ENCODE results near the gene IL36A.
A peak's percentile ranks its signal among the peaks of the same experiment; 100 is the strongest.

Gene IL36A

GRCh38 chr2:113005030-113005509, at the start of gene IL36A:
IL36A (plus strand) TSS chr2:113005459; CDS start chr2:113005872, 413 bp downstream.
- DNase-seq = no peak

GRCh38 chr2:112957511-112957910, 47.7 kb upstream of the IL36A start:
- no peak for DNase-seq

DNA sequence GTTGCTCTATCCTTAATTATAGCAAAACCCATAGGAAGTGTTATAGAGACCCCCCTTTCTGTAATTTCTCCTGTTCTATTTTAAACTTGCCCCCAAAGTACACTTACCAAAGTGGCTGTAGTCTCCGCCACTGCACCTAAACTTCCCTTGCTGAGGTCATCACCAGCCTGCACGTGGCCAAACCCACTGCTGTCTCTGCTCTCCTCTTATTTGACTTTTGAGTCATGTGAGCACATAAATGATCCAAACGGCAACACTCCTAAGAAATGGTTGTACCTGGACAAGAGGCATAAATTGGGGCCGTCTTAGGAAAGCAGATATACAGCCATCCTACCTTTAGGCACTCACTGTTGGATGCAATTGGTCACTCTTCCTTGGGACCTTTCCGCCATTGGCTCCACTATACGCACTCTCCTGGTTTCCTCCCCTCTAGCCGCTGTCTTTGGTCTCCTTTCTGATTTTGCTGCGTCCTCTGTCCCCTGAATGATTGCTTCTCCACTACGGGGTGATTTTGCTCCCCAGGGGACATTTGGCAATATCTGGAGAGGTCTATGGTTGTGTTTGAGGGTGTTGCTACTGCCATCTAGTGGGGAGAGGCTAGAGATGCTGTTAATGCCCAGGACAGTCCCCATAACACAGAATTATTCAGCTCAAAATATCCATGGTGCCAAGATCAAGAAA, 46.7 kb upstream of the IL36A start:
- peak; percentile 7 for DNase-seq

DNA sequence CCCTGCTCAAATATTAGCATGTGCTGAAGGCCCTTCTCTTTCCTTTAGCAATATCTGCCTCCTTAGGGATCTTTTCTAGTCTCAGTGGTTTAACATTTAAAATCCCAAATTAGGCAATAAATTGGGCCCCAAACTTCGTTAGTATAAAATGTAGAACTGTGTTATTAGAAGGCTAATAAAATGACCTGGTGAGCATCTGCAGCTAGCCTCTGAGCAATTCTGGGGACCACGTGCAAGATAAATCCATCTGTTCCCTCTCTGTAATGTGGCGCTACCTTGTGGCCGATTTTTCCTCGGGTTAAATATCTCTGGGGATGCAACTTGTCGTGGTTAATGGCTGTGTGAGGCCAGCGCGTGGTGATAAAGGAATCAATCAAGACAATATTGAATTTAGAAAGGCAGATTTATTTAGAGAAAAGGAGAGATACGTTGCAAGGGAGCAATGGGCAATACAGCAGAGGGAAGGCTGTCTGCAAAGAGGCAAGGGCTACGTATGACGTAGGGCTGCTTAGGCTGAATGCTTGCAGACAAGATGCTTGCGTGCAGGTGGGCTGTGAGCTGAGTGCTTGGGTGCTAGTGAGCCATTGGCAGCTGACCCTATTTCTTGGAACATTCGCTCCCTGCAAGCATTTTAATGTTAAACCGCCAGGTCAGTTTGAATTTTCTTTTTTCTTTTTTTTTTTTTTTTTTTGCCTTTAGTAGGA, 46.0 kb upstream of the IL36A start:
- DNase-seq = no peak

DNA sequence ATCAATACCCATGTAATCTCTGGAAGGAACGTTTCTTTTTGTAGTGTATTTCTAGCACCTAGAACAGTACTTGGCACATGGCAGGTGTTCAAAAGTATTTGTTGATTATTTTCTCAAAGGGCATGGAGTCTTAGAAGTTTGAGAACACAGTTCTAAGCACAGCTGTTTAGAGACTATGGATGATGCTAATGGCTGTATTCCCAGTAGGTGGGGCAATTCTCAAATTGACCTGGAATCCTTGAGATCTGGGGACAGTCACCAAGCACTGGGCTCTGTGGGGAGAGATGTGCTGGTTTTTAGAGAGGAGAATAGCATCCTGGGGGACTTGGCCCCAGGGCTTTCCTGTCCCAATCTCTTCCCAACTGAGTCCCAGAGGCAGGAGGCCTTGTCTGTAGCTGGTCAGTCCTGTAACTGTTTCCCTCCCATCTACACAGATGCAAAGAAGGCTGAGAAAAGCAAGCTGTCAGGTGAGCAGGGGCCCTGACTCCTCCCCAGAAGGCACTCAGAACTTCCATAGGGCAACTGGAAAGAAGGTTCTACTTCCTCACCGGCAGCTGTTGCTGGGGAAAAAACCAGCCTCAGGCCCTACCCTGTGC, 44.9 kb upstream of the IL36A start:
- no peak for DNase-seq

DNA sequence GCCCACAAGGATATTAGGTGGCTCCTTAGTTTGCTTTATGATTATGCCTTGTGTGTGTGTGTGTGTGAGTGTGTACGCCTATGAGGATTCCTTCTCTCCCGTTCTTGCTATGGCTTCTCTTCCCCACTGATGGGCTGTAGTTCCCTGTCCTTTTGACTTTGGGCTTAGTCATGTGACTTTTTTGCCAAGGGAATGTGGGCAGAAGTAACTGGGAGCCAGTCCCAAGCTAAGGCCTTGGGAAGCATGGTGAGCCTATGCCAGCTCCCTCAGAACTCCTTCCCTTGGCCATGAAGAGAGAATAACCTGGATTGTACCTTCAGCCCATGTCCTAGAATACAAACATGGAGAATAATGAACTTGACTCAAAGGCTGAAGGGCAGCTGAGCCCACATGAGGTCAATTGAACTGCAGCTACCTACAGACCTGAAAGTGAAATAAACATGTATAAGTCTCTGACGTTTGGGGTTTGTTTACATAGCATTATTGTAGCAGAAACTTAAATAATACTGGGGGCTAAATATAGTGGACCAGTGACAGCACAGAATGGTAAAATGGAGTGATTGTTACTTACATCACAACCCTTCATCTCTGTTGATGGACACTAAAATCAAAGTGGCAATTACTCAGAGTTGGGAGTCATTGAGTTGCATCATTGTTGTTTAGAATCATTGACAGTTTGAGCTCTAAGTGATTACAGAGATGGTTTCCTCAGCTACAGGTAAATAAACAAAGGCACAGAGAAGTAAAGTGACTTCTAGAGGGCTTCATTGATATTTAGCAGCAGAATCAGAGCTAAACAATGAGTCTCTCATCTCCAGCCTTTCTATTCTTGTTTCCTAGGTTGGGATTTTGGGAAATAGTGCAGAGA, 42.7 kb upstream of the IL36A start:
- no peak for DNase-seq

DNA sequence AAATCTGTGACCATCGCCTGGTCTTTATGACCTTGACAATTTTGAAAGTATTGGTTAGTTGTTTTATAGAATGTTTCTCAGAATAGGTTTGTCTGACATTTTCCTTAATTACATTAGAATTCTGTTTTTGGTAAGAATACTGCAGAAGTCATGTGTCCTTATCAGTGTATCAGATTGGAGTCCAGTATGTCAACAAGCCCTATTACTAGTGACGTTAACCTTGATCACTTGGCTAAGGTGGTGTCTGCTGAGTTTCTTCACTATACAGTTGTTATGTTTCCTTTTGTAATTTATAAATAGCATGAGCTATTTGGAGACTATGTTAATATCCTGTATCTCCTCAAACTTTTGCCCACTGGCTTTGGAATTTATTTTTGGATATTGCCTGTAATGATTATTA, 38.2 kb upstream of the IL36A start:
- no peak for DNase-seq

DNA sequence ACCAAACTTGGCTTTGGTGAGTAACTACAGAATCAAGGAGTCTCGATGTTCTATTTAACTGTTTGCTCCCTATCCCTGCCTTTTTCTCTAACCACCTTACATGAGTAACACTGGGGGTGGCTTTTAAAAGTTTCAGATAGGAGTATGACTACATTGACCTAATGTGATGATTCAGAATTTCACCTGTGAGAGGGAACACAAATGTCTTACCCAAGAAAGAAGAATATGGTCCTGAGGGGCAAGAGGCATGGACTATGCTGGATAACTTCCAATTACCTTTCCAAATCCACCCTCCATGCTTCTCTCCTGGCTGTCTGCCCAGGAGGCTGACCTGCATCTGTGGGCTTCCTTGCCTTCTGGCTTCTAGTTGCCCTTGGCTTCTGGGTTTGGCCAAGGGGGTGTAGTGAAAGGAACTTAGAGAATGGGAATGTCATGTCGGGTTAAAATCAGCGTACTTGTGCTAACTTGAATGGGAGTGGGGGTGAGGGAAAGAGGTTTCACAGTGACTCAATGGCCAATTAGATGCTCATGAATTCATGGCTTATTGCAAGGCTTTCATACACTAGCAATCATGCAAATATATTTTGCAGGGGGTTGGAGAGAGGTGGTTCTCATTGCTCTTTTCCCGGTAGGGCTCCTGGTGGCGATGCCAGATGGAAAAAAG, 32.7 kb upstream of the IL36A start:
- no peak for DNase-seq

GRCh38 chr2:112973156-112973555, 32.1 kb upstream of the IL36A start:
- DNase-seq = no peak

DNA sequence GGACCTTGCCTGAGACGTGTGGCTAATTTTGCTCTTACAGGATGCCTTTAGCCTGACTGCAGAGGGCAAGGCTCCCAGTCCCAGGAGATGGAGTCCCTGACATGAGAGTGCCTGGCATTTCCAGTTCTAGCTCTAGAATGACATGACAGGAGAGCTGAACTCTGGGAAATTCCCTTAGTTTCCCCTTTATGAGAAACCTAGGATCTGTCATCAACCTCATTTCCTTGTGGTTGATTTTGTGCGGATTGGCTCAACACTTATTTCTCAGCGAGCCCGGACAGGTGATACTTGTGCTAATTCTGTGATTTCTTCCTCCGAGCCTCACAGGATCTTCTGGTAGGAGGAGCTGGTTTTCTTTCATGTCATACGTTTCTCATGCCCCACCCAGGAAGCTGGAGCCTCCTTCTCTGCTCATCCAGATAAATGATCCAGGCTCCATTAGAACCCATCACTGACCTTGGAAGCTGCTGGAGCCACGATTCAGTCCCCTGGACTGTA, 27.7 kb upstream of the IL36A start, which contains the start of gene IL36G:
Gene IL36G (plus strand): TSS at position 448 of the 498 bp plus-strand sequence. CDS start 633 bp downstream, outside the sequence.
- DNase-seq = no peak

DNA sequence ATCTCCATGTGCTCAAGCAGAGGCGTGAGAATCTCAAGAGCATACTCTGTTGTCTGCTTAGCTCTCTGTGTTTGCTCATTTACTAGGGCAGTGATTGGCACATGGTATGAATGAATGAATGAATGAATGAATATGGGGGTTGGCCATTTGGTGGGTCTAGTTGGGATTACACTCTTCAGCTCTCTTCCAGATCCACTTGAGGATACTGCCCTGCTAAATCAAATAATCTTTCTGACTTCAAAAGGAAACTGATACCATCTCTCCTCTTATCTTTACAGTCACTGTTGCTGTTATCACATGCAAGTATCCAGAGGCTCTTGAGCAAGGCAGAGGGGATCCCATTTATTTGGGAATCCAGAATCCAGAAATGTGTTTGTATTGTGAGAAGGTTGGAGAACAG, 25.5 kb upstream of the IL36A start:
- no peak for DNase-seq

GRCh38 chr2:112980537-112980936, 24.7 kb upstream of the IL36A start:
- no peak for DNase-seq

- peak; percentile 5 for DNase-seq
Measured at GRCh38 chr2:112985090-112985489, 20.2 kb upstream of the IL36A start.

GRCh38 chr2:112989611-112990010, 15.6 kb upstream of the IL36A start:
- no peak for DNase-seq

- no peak for DNase-seq
Measured at GRCh38 chr2:112993831-112994230, 11.4 kb upstream of the IL36A start.

DNA sequence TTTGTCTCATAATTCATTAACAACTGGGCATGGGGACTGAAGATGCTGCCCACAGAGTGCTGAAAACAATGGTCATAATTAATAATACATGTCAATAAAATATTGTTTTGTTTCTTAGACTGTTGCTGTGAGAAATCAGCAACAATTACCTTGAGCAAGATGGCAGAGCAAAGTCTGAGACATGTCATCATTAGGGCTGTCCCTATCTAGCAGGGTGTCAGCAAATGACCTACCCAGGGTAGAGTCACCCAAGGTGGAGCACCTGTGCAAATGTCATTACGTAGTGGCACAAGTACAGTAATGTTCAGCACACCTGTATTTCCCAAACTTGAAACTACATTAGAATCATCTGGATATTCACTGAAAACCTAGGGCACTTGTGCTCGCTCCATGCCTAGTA, 10.6 kb upstream of the IL36A start:
- no peak for DNase-seq

DNA sequence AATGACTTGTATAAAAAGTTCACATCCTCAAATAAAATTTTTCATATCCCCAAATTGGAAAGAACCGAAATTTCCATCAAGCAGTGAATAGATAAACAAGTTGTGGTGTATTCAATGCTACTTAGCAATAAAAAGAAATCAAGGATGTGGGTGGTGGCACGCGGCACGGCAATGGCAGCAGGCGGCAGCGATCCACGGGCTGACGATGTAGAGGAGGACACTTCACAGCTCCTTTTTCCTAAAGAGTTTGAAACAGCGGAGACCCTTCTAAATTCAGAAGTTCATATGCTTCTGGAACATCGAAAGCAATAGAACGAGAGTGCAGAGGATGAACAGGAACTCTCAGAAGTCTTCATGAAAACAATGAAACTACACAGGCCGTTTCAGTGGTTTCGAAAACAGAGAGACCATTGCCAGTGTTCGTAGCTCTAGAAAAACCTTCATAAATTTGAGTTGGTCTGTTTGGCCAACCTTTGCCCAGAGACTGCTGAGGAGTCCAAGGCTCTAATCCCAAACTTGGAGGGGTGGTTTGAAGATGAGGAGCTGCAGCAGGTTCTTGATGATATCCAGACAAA, 9.8 kb upstream of the IL36A start:
- DNase-seq = no peak

DNA sequence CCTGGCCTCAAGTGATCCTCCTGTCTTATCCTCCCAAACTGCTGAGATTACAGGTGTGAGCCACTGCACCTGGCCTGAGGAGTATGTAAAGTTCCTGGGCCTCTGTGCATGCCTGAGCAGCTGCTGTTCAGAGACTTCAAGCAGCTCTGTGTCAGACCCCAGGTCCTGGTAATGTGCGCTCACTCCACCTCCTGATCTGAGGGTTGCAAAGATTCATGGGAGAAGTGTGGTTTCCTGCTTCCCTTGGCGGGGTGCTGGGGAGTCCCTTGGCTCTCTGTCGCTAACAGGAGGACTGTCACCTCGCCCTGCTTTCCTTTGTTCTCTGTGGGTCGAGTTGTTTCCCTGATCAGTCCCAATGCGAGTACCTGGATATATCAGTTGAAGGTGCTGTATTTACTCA, 8.6 kb upstream of the IL36A start:
- peak; percentile 72 for DNase-seq

GRCh38 chr2:112997151-112997550, 8.1 kb upstream of the IL36A start:
- DNase-seq = no peak

DNA sequence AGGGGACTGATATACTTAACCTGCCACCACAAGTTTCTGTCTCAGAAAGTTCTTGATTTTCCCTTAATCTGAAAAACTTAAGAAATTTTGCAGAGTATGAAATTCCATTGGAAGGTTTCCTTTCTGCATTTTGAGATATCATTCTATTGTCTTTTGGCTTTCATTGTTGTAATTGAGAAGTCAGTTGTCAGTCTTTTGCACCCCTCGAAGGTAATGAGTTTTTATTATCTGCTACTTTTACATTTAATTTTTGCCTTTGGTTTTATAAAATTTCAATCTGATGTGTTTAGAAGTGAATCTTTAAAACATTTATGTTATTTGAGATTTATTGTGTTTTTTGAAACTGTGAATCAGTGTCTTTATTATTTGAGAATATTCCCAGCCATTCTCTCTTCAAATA, 4.8 kb upstream of the IL36A start:
- DNase-seq = no peak

DNA sequence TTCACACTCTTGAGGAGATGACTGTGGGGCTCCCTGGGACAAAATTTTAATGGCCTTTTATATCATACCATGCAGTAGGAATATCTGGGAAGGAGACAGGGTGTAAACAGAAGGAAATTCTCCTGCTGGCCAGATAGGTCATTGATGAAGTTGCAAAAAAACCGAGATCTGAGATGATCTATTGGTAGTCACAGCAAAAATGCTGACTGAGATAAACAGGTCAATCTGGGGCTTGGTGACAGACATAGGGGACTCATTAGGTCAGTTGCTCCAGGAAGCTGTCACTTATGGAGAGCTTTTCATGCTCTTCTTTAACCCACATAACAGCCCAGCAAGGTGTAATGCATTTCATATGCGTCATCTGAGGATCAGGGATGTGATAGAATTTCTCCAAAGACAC, 2.6 kb upstream of the IL36A start:
- DNase-seq = no peak

DNA sequence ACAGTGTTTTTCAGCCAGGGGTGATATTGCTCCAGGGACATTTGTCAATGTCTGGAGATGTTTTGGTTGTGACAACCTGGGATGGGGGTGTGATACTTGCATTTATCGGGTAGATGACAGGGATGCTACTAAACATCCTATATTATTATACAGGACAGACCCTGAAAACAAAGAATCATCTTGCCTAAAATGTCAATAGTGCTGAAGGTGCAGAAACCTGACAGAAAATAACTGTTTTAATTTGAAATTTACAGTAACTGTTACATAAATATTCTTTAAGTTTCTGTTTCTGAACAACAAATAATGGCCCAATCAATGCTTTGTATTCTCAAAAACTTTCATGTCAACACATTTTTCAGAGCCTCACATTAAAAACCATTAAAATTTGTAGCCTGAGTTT, 2.0 kb downstream of the IL36A start:
- DNase-seq = no peak

All from CD4-positive, alpha-beta T cell treated with Interferon gamma for 1 hour (primary cell).